Endodermal cell (in vitro differentiated cells): ENCODE measurements around the gene LAMA2. TPM values are rescaled to one million over a fixed set of nuclear protein-coding genes. Genes with fewer than 3 reads are reported as not detected.

ENCODE experiments used
- DNase-seq: peaks from one replicate; pipeline ENCODE4 v3.0.0-alpha.2; 2017
- H3K27ac ChIP-seq: 2 replicates; pipeline ENCODE4 v1.5.1; 2013; ENCODE audit warnings: mild to moderate bottlenecking, low read depth, low read length, moderate library complexity
- H3K27me3 ChIP-seq: 2 replicates; pipeline ENCODE4 v1.6.1; 2013; ENCODE audit warnings: mild to moderate bottlenecking, low read length, moderate library complexity; ENCODE audit not compliant: insufficient read depth, control insufficient read depth, poor library complexity, severe bottlenecking
- H3K36me3 ChIP-seq: 2 replicates; pipeline ENCODE4 v1.7.0; 2013; ENCODE audit warnings: mild to moderate bottlenecking, low read length, moderate library complexity; ENCODE audit not compliant: control insufficient read depth, insufficient read depth
- H3K4me1 ChIP-seq: one replicate; pipeline ENCODE4 v1.7.0; 2013; ENCODE audit warnings: low read length; ENCODE audit not compliant: control insufficient read depth, insufficient read depth
- H3K4me3 ChIP-seq: 2 replicates; pipeline ENCODE4 v1.5.1; 2013; ENCODE audit warnings: mild to moderate bottlenecking, low read length, moderate library complexity
- H3K9ac ChIP-seq: 2 replicates; pipeline ENCODE4 v1.6.1; 2013; ENCODE audit warnings: mild to moderate bottlenecking, low read length, moderate library complexity; ENCODE audit not compliant: poor library complexity, severe bottlenecking; ENCODE audit errors: extremely low read depth
- H3K9me3 ChIP-seq: 2 replicates; pipeline ENCODE4 v1.6.1; 2013; ENCODE audit warnings: mild to moderate bottlenecking, low read length, moderate library complexity; ENCODE audit not compliant: control insufficient read depth
- H3K27ac Mint-ChIP-seq: 2 replicates; pipeline ENCODE4 v1.8.0; 2020; ENCODE audit warnings: mixed read lengths
- H3K27me3 Mint-ChIP-seq: 2 replicates; pipeline ENCODE4 v1.8.0; 2021; ENCODE audit warnings: mild to moderate bottlenecking, mixed read lengths; ENCODE audit not compliant: insufficient read depth
- H3K36me3 Mint-ChIP-seq: 2 replicates; pipeline ENCODE4 v1.8.0; 2020; ENCODE audit warnings: low read depth, mixed read lengths
- H3K4me1 Mint-ChIP-seq: 2 replicates; pipeline ENCODE4 v1.8.0; 2020; ENCODE audit warnings: mixed read lengths
- H3K4me3 Mint-ChIP-seq: 2 replicates; pipeline ENCODE4 v1.8.0; 2020; ENCODE audit warnings: mild to moderate bottlenecking, moderate library complexity, mixed read lengths
- H3K9me3 Mint-ChIP-seq: 2 replicates; pipeline ENCODE4 v1.8.0; 2020; ENCODE audit warnings: mild to moderate bottlenecking, mixed read lengths
- CTCF ChIP-seq: fragments of 200-600 bp; sonication (generic); conservative IDR thresholded peaks from 2 replicates; pipeline ENCODE4 v1.5.0; 2021; ENCODE audit warnings: antibody characterized with exemption, mild to moderate bottlenecking
- WGBS, 2 experiments: methylation state at CpG; one replicate each; pipeline versions ENCODE4 v1.1.5 to v1.1.7; 2013; ENCODE audit warnings: missing lambda C conversion rate in 2 of 2, mixed read lengths in 1 of 2; ENCODE audit not compliant: insufficient coverage in 1 of 2, insufficient read length in 1 of 2; 5-methylcytosine and 5-hydroxymethylcytosine counted together
- total RNA-seq, 2 donors: library from RNA; stranded (reverse); fragmentation: NEBNext Ultra II Directional in 1 of 2; extraction: Animal tissue kit (Norgen Biotek cat#: 25700) in 1 of 2; gene quantifications; 2 replicates in 1 of 2; 3 replicates in 1 of 2; pipeline ENCODE4 v1.2.1, GENCODE V29; 2021

Gene LAMA2
- total RNA-seq, 2 donors from 2014 or later, result 2.3 to 4.1 TPM

- Histone ChIP-seq H3K27me3 (no peaks in the 10 kb centered on the region), H3K27ac (no peak overlapping the region), H3K4me1 (no peaks in the 10 kb centered on the region), H3K9ac (no peak overlapping the region), H3K9me3 (no peaks in the 10 kb centered on the region), H3K4me3 (no peak overlapping the region), H3K36me3 (no peaks in the 10 kb centered on the region)
- no peak for TF ChIP-seq CTCF
- no peaks in the 10 kb centered on the region for H3K36me3 Mint-ChIP-seq
- DNase-seq, result no peak
- H3K27ac Mint-ChIP-seq, result no peak overlapping the region
- H3K4me1 Mint-ChIP-seq, result peaks cover 15% of the 10 kb centered on the region
- no peaks in the 10 kb centered on the region for H3K27me3 Mint-ChIP-seq
- WGBS, 2 experiments, result 88% methylated on average over 2 of the region's 2 CpGs; no CpG with 5 or more reads in 1 of the 2 experiments
- H3K9me3 Mint-ChIP-seq, result no peaks in the 10 kb centered on the region
- no peak overlapping the region for H3K4me3 Mint-ChIP-seq
These were observed 477.1 kb downstream of the LAMA2 start for GRCh38 chr6:129359811-129360681.

DNA sequence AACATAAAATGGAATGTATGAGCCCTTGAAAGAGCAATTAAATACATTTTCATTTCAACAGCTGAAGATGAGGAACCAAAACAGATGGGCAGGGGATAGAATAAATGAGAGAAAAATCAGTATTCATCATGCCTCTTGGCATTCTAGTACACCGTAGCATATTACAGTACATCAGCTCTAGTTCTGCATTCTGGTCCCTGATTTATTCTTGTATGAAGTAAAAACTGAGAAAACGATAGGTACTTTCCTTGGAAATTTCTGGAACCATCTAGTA, 477.7 kb downstream of the LAMA2 start:
- Mint-ChIP-seq H3K4me3 (no peak overlapping the region), H3K9me3 (no peaks in the 10 kb centered on the region), H3K4me1 (peaks cover 12% of the 10 kb centered on the region), H3K27me3 (no peaks in the 10 kb centered on the region), H3K27ac (no peak overlapping the region), H3K36me3 (no peaks in the 10 kb centered on the region)
- Histone ChIP-seq H3K36me3 (no peaks in the 10 kb centered on the region), H3K9ac (no peak overlapping the region), H3K4me1 (no peaks in the 10 kb centered on the region), H3K27me3 (no peaks in the 10 kb centered on the region), H3K9me3 (no peaks in the 10 kb centered on the region), H3K27ac (no peak overlapping the region), H3K4me3 (no peak overlapping the region)
- DNase-seq, result no peak
- WGBS, 2 experiments, result 100% methylated on average over 1 to 2 of the region's 2 CpGs
- no peak for TF ChIP-seq CTCF

DNA sequence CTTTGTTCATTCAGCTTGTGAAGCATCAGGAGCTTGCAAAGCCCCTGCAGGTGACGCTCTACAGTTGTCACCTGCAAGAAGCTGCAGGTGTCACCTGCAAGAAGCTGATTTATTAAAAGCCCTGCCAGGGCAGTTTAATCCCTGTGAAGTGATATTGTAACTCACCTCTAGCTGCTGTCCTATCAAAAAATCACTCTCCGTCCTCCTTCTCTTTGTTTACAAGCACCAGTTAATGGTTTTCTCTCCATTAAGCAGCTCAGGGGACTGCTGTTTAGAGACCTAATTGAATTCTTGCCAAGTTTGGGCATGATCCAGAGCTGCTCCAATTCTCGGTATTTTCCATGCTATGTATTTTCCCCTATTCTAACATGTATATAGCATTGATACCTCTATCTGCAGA, 481.1 kb downstream of the LAMA2 start:
- 78 to 94% methylated on average over 2 to 3 of the region's 3 CpGs for WGBS, 2 experiments

More for the DNA sequence above, 481.1 kb downstream of the LAMA2 start:
- no peaks in the 10 kb centered on the region for H3K27me3 Mint-ChIP-seq
- H3K4me3 Mint-ChIP-seq, result no peak overlapping the region
- H3K36me3 Mint-ChIP-seq, result no peaks in the 10 kb centered on the region
- peaks cover 11% of the 10 kb centered on the region for H3K4me1 Mint-ChIP-seq
- Histone ChIP-seq H3K36me3 (no peaks in the 10 kb centered on the region), H3K9me3 (no peaks in the 10 kb centered on the region), H3K4me1 (no peaks in the 10 kb centered on the region), H3K27me3 (no peaks in the 10 kb centered on the region), H3K9ac (no peak overlapping the region), H3K4me3 (no peak overlapping the region), H3K27ac (no peak overlapping the region)
- no peaks in the 10 kb centered on the region for H3K9me3 Mint-ChIP-seq
- TF ChIP-seq CTCF, result peak; percentile 35
- H3K27ac Mint-ChIP-seq, result no peak overlapping the region
- DNase-seq, result no peak
